ENCODE data around the gene TBX4. TPM values are rescaled to one million over a fixed set of nuclear protein-coding genes. Genes with fewer than 3 reads are reported as not detected.

TBX4 gene
- total and polyA plus RNA-seq, 2 experiments from 2014 or later = not detected

- H3K9ac ChIP-seq = no peak overlapping the region
- no peak for DNase-seq
- no peak overlapping the region for H3K4me3 ChIP-seq
- no peaks in the 10 kb centered on the region for H4K20me1 ChIP-seq (ENCODE audit: insufficient read depth)
- no peak overlapping the region for H3K27ac ChIP-seq
- 44 to 59% methylated on average over 15 to 27 of the region's 27 CpGs for WGBS, 2 experiments (ENCODE audit: low coverage in 1 of 2, low lambda C conversion rate in 2 of 2, missing lambda C conversion rate in 2 of 2)
- no peaks in the 10 kb centered on the region; the same call in 1 of the 2 replicates for H3K36me3 ChIP-seq (ENCODE audit: low read depth)
- no peaks in the 10 kb centered on the region for H3K27me3 ChIP-seq (replicated peaks; ENCODE audit: insufficient read depth)
- H3K79me2 ChIP-seq (ENCODE audit: insufficient read depth) = peaks cover 46% of the 10 kb centered on the region
- no peaks in the 10 kb centered on the region for H3K9me3 ChIP-seq (ENCODE audit: low read depth)
- no peak for TF ChIP-seq EZH2 (IDR thresholded peaks at IDR 0.05; ENCODE audit: insufficient read depth, poor library complexity, severe bottlenecking)
- no peak for TF ChIP-seq EZH2phosphoT487 (IDR thresholded peaks at IDR 0.05; ENCODE audit: insufficient read depth, low read depth)
- no peak overlapping the region for H2AFZ ChIP-seq
- H3F3A ChIP-seq (ENCODE audit: insufficient read depth) = no peaks in the 10 kb centered on the region
- no peak overlapping the region for H3K4me2 ChIP-seq (ENCODE audit: unreplicated experiment)
- in situ Hi-C loops (cut with MboI) = no loop called here
- H3K4me1 ChIP-seq (ENCODE audit: insufficient read depth) = 0 out of 2 replicates have a peak, but pooled peaks cover 10% of the 10 kb centered on the region
- no peaks in the 10 kb centered on the region for H3K9me2 ChIP-seq (ENCODE audit: insufficient read depth)
Measured at GRCh38 chr17:61404663-61404912, 47.6 kb upstream of the TBX4 start.

GRCh38 chr17:61404913-61405685, 47.1 kb upstream of the TBX4 start:
- H3K9ac ChIP-seq = no peak overlapping the region
- no peak overlapping the region for H3K4me2 ChIP-seq (ENCODE audit: unreplicated experiment)
- H3K27me3 ChIP-seq (replicated peaks; ENCODE audit: insufficient read depth) = no peaks in the 10 kb centered on the region
- no peaks in the 10 kb centered on the region for H3K9me3 ChIP-seq (ENCODE audit: low read depth)
- no peaks in the 10 kb centered on the region for H4K20me1 ChIP-seq (ENCODE audit: insufficient read depth)
- H3K9me2 ChIP-seq (ENCODE audit: insufficient read depth) = no peaks in the 10 kb centered on the region
- H3K4me3 ChIP-seq = no peak overlapping the region
- no peak for DNase-seq
- peaks cover 46% of the 10 kb centered on the region for H3K79me2 ChIP-seq (ENCODE audit: insufficient read depth)
- TF ChIP-seq EZH2 (IDR thresholded peaks at IDR 0.05; ENCODE audit: insufficient read depth, poor library complexity, severe bottlenecking) (no peak), EZH2phosphoT487 (IDR thresholded peaks at IDR 0.05; ENCODE audit: insufficient read depth, low read depth) (no peak)
- WGBS, 2 experiments (ENCODE audit: low coverage in 1 of 2, low lambda C conversion rate in 2 of 2, missing lambda C conversion rate in 2 of 2) = 88 to 91% methylated on average over 63 to 70 of the region's 71 CpGs
- no peak overlapping the region for H3K27ac ChIP-seq
- 0 out of 2 replicates have a peak, but pooled peaks cover 10% of the 10 kb centered on the region for H3K4me1 ChIP-seq (ENCODE audit: insufficient read depth)
- peaks cover 3% of the 10 kb centered on the region; the same call in 1 of the 2 replicates for H3F3A ChIP-seq (ENCODE audit: insufficient read depth)
- no peaks in the 10 kb centered on the region; the same call in 1 of the 2 replicates for H3K36me3 ChIP-seq (ENCODE audit: low read depth)
- in situ Hi-C loops (cut with MboI) = no loop called here
- no peak overlapping the region for H2AFZ ChIP-seq

- 94% methylated on average over 34 to 37 of the region's 37 CpGs for WGBS, 2 experiments (ENCODE audit: low coverage in 1 of 2, low lambda C conversion rate in 2 of 2, missing lambda C conversion rate in 2 of 2)
- Histone ChIP-seq H3K4me1 (ENCODE audit: insufficient read depth) (0 out of 2 replicates have a peak, but pooled peaks cover 10% of the 10 kb centered on the region), H3K9me2 (ENCODE audit: insufficient read depth) (no peaks in the 10 kb centered on the region), H3K79me2 (ENCODE audit: insufficient read depth) (peaks cover 42% of the 10 kb centered on the region), H3K36me3 (ENCODE audit: low read depth) (no peaks in the 10 kb centered on the region; the same call in 1 of the 2 replicates), H3K4me3 (no peak overlapping the region), H3K9ac (no peak overlapping the region), H4K20me1 (ENCODE audit: insufficient read depth) (no peaks in the 10 kb centered on the region), H3F3A (ENCODE audit: insufficient read depth) (peaks cover 7% of the 10 kb centered on the region; the same call in 1 of the 2 replicates), H3K9me3 (ENCODE audit: low read depth) (no peaks in the 10 kb centered on the region), H3K4me2 (ENCODE audit: unreplicated experiment) (no peak overlapping the region), H3K27ac (no peak overlapping the region), H2AFZ (no peak overlapping the region), H3K27me3 (replicated peaks; ENCODE audit: insufficient read depth) (no peaks in the 10 kb centered on the region)
- in situ Hi-C loops (cut with MboI) = no loop called here
- TF ChIP-seq EZH2 (IDR thresholded peaks at IDR 0.05; ENCODE audit: insufficient read depth, poor library complexity, severe bottlenecking) (no peak), EZH2phosphoT487 (IDR thresholded peaks at IDR 0.05; ENCODE audit: insufficient read depth, low read depth) (no peak)
- no peak for DNase-seq
Measured at GRCh38 chr17:61405686-61406536, 46.3 kb upstream of the TBX4 start.

- no peak overlapping the region for H2AFZ ChIP-seq
- no peaks in the 10 kb centered on the region for H3K27me3 ChIP-seq (replicated peaks; ENCODE audit: insufficient read depth)
- peaks cover 7% of the 10 kb centered on the region; the same call in 1 of the 2 replicates for H3F3A ChIP-seq (ENCODE audit: insufficient read depth)
- H3K36me3 ChIP-seq (ENCODE audit: low read depth) = no peaks in the 10 kb centered on the region; the same call in 1 of the 2 replicates
- 0 out of 2 replicates have a peak, but pooled peaks cover 5% of the 10 kb centered on the region for H3K4me1 ChIP-seq (ENCODE audit: insufficient read depth)
- H3K9me2 ChIP-seq (ENCODE audit: insufficient read depth) = no peaks in the 10 kb centered on the region
- H3K9ac ChIP-seq = no peak overlapping the region
- DNase-seq = no peak
- no peak overlapping the region for H3K4me2 ChIP-seq (ENCODE audit: unreplicated experiment)
- no peak overlapping the region for H3K4me3 ChIP-seq
- no peaks in the 10 kb centered on the region for H4K20me1 ChIP-seq (ENCODE audit: insufficient read depth)
- H3K9me3 ChIP-seq (ENCODE audit: low read depth) = no peaks in the 10 kb centered on the region
- peaks cover 36% of the 10 kb centered on the region for H3K79me2 ChIP-seq (ENCODE audit: insufficient read depth)
- TF ChIP-seq EZH2phosphoT487 (IDR thresholded peaks at IDR 0.05; ENCODE audit: insufficient read depth, low read depth) = no peak
- no peak for TF ChIP-seq EZH2 (IDR thresholded peaks at IDR 0.05; ENCODE audit: insufficient read depth, poor library complexity, severe bottlenecking)
- 60 to 90% methylated on average over 1 of the region's 1 CpG for WGBS, 2 experiments (ENCODE audit: low coverage in 1 of 2, low lambda C conversion rate in 2 of 2, missing lambda C conversion rate in 2 of 2)
- no peak overlapping the region for H3K27ac ChIP-seq
- in situ Hi-C loops (cut with MboI) = no loop called here
Measured at GRCh38 chr17:61406537-61406845, 45.7 kb upstream of the TBX4 start.
